ENCODE data around the gene P2RX2.

DNA sequence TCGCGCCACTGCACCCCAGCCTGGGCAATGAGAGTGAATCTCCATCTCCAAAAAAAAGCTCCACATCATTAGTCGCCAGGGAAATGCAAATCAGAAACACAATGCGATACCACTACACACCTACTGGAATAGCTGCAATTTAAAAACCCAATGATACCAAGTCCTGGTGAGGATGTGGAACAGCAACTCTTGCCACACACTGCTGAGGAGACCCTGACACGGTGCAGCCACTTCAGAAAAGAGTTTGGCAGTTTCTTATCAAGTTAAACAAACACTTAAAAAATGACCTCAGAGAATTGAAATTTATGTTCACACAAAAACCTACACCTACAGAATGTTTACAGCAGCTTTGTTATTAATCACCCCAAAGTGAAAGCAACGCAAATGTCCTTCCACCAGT is 12.1 kb downstream of the P2RX2 start:
- TF ChIP-seq STAT1 (IDR thresholded peaks at IDR 0.05; ENCODE audit: unreplicated experiment) (no peak), EZH2 (IDR thresholded peaks at IDR 0.05; ENCODE audit: low read depth, unreplicated experiment) (no peak), EZH2phosphoT487 (IDR thresholded peaks at IDR 0.05; ENCODE audit: unreplicated experiment) (no peak), POLR2AphosphoS5 (IDR thresholded peaks at IDR 0.05; ENCODE audit: low read depth) (no peak), CREB1 (CRISPR knock-in tag; IDR thresholded peaks at IDR 0.05; ENCODE audit: low read depth) (no peak), ZNF114 (CRISPR knock-in tag; IDR thresholded peaks at IDR 0.05) (no peak), NANOG (IDR thresholded peaks at IDR 0.05; ENCODE audit: borderline replicate concordance) (no peak), JUNB (IDR thresholded peaks at IDR 0.05; ENCODE audit: unreplicated experiment) (no peak), ZNF331 (CRISPR knock-in tag; IDR thresholded peaks at IDR 0.05; ENCODE audit: low read depth) (no peak)
- TF ChIP-seq, protein P1, sequence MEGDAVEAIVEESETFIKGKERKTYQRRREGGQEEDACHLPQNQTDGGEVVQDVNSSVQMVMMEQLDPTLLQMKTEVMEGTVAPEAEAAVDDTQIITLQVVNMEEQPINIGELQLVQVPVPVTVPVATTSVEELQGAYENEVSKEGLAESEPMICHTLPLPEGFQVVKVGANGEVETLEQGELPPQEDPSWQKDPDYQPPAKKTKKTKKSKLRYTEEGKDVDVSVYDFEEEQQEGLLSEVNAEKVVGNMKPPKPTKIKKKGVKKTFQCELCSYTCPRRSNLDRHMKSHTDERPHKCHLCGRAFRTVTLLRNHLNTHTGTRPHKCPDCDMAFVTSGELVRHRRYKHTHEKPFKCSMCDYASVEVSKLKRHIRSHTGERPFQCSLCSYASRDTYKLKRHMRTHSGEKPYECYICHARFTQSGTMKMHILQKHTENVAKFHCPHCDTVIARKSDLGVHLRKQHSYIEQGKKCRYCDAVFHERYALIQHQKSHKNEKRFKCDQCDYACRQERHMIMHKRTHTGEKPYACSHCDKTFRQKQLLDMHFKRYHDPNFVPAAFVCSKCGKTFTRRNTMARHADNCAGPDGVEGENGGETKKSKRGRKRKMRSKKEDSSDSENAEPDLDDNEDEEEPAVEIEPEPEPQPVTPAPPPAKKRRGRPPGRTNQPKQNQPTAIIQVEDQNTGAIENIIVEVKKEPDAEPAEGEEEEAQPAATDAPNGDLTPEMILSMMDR (conservative IDR thresholded peaks at IDR 0.05; ENCODE audit: low read depth in 2 of 2), result no peak
- TF ChIP-seq, protein P2, sequence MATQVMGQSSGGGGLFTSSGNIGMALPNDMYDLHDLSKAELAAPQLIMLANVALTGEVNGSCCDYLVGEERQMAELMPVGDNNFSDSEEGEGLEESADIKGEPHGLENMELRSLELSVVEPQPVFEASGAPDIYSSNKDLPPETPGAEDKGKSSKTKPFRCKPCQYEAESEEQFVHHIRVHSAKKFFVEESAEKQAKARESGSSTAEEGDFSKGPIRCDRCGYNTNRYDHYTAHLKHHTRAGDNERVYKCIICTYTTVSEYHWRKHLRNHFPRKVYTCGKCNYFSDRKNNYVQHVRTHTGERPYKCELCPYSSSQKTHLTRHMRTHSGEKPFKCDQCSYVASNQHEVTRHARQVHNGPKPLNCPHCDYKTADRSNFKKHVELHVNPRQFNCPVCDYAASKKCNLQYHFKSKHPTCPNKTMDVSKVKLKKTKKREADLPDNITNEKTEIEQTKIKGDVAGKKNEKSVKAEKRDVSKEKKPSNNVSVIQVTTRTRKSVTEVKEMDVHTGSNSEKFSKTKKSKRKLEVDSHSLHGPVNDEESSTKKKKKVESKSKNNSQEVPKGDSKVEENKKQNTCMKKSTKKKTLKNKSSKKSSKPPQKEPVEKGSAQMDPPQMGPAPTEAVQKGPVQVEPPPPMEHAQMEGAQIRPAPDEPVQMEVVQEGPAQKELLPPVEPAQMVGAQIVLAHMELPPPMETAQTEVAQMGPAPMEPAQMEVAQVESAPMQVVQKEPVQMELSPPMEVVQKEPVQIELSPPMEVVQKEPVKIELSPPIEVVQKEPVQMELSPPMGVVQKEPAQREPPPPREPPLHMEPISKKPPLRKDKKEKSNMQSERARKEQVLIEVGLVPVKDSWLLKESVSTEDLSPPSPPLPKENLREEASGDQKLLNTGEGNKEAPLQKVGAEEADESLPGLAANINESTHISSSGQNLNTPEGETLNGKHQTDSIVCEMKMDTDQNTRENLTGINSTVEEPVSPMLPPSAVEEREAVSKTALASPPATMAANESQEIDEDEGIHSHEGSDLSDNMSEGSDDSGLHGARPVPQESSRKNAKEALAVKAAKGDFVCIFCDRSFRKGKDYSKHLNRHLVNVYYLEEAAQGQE (IDR thresholded peaks at IDR 0.05; ENCODE audit: unreplicated experiment), result no peak
- TF ChIP-seq, protein P3, sequence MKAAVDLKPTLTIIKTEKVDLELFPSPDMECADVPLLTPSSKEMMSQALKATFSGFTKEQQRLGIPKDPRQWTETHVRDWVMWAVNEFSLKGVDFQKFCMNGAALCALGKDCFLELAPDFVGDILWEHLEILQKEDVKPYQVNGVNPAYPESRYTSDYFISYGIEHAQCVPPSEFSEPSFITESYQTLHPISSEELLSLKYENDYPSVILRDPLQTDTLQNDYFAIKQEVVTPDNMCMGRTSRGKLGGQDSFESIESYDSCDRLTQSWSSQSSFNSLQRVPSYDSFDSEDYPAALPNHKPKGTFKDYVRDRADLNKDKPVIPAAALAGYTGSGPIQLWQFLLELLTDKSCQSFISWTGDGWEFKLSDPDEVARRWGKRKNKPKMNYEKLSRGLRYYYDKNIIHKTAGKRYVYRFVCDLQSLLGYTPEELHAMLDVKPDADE (IDR thresholded peaks at IDR 0.05), result no peak
